Globus pallidus (tissue), 1 donor: ENCODE data around the gene OR10H1.
"Not testable (repeated sequence)": the region's sequence is repeated elsewhere in the genome, so short reads cannot be mapped to it uniquely, and the experiment has no call there.

ENCODE experiments used
- DNase-seq: peaks from one replicate; pipeline ENCODE4 v3.0.0-alpha.2; 2015; ENCODE audit warnings: low spot score

OR10H1 gene

GRCh38 chr19:15774159-15774558 lies 41.3 kb downstream of the OR10H1 start:
- not testable (repeated sequence) for DNase-seq

GRCh38 chr19:15769586-15769985 lies 45.9 kb downstream of the OR10H1 start:
- DNase-seq = no peak

- no peak for DNase-seq
These were observed 55.4 kb downstream of the OR10H1 start for GRCh38 chr19:15759962-15760565.

GRCh38 chr19:15758379-15758778 lies 57.1 kb downstream of the OR10H1 start:
- DNase-seq = no peak
